Activated CD4-positive, alpha-beta T cell treated with anti-CD3 and anti-CD28 coated beads, Interleukin-2, amount 10 ng/mL, durations not matched to agents 7 days and 5 days (primary cell): ENCODE data around the gene FANCG. TPM values are rescaled to one million over a fixed set of nuclear protein-coding genes. Genes with fewer than 3 reads are reported as not detected.

ENCODE experiments used
- CTCF ChIA-PET: fragments of 350-600 bp; sonication (Branson Sonifier 250); formaldehyde crosslinking; loops from one replicate; lab custom pipeline; 2021; ENCODE audit warnings: antibody characterized with exemption; lab: Charles Lee
- POLR2A ChIA-PET: fragments of 350-600 bp; sonication (Branson Sonifier 250); formaldehyde crosslinking; loops from one replicate; lab custom pipeline; 2021; ENCODE audit warnings: antibody characterized with exemption; lab: Charles Lee
- DNase-seq: peaks from one replicate; pipeline ENCODE4 v3.0.0-alpha.2; 2020
- H3K27ac Mint-ChIP-seq: one replicate; pipeline ENCODE4 v1.8.0; 2021; ENCODE audit warnings: mild to moderate bottlenecking, moderate library complexity, mixed read lengths
- H3K27me3 Mint-ChIP-seq: one replicate; pipeline ENCODE4 v1.8.0; 2021; ENCODE audit warnings: mixed read lengths
- H3K36me3 Mint-ChIP-seq: one replicate; pipeline ENCODE4 v1.8.0; 2021; ENCODE audit warnings: low read depth, mixed read lengths
- H3K4me1 Mint-ChIP-seq: one replicate; pipeline ENCODE4 v1.8.0; 2021; ENCODE audit warnings: mixed read lengths
- H3K4me3 Mint-ChIP-seq: one replicate; pipeline ENCODE4 v1.8.0; 2021; ENCODE audit warnings: mild to moderate bottlenecking, moderate library complexity, mixed read lengths
- H3K9me3 Mint-ChIP-seq: one replicate; pipeline ENCODE4 v1.8.0; 2021; ENCODE audit warnings: mixed read lengths
- total RNA-seq, 2 experiments: library from RNA; stranded (reverse); gene quantifications; one replicate each; pipeline ENCODE4 v1.2.3, GENCODE V29; 2021

Gene FANCG
- total RNA-seq, 2 experiments from 2014 or later: 117 to 123 TPM

DNA sequence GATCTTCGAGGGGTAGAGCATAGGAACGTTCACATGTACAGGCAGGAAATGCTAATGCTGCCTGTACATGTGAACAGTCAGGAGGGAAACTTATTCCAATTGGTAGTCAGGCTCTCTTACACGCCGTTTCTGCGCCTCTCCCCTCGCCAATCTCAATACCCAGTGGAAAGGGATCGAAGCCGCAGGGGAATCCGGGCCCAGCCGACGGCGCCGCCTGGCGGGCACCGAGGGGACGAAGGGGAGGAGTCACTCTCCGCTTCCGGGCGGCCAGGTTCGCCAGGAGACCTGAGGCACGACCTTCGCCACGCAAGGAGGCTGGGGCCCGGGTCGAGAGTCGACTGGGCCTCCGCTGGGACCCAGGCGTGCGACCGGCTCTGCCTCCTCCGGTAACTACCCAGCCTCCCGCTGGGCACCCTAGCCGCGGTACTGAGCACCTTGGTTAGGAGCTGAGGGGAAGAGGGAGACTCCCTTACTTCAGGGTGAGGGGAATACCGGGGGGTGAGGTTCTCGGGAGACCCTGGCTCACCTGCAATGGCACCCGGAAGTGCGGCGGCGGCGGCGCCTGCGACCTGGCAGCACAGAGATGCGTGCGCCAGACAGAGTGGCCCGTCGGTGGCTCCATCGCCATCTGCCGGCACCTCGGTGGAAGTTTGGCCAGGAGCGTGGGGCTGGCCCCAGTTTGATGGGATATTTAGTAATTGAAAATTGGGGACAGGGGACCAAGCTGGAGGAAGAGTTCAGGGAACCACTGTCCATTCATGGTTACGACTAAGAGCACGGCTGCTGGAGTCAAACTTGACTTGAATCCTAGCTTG lies 16.5 kb upstream of the FANCG start, which contains the start of gene PIGO:
Gene PIGO (minus strand): TSS at position 557 of the 815 bp plus-strand sequence. CDS start 1,026 bp downstream, outside the sequence.
- H3K36me3 Mint-ChIP-seq: peaks cover 33% of the 10 kb centered on the region
- peak within 1 kb of the TSS; percentile 92 for H3K27ac Mint-ChIP-seq
- peak; percentile 91 for DNase-seq
- POLR2A ChIA-PET: interaction anchor here (0.8 kb wide), 1 partner anchor 196 kb away, joined by 3 read pairs; no protein-coding TSS in a partner anchor
- CTCF ChIA-PET: interaction anchor here (0.6 to 7.6 kb wide), 14 partner anchors 9 to 1941 kb away, joined by 3 to 95 read pairs (median 5); partner anchors contain the start of genes ATOSB, FANCG and VCP
- peak within 1 kb of the TSS; percentile 87 for H3K4me3 Mint-ChIP-seq
- H3K9me3 Mint-ChIP-seq: no peaks in the 10 kb centered on the region
- H3K27me3 Mint-ChIP-seq: no peaks in the 10 kb centered on the region
- H3K4me1 Mint-ChIP-seq: peaks cover 53% of the 10 kb centered on the region

DNA sequence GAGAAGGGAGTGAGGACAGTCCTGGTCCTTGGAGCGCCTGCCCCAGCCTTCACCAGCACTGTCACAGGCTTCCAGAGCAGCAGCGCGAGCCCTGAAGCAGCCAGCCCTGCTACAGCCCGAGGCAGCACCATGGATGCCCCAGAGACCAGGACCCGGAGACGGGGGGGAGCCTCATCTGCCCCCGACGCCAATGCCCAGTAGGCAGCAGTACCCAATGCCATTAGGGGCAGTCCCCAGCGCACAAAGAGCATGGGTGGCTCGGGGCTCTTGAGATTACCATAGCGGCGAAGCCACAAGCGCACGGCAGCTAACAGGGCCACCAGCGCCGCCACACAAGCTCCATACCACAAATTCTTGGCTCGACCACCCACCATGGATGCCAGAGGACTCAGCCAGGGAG lies 11.8 kb upstream of the FANCG start:
- H3K9me3 Mint-ChIP-seq: no peaks in the 10 kb centered on the region
- no peak overlapping the region for H3K4me3 Mint-ChIP-seq
- peaks cover 36% of the 10 kb centered on the region for H3K36me3 Mint-ChIP-seq
- no peak overlapping the region for H3K27ac Mint-ChIP-seq
- POLR2A ChIA-PET: no interaction called here
- H3K27me3 Mint-ChIP-seq: no peaks in the 10 kb centered on the region
- H3K4me1 Mint-ChIP-seq: peaks cover 24% of the 10 kb centered on the region
- CTCF ChIA-PET: interaction anchor here (7.6 kb wide), 1 partner anchor 12 kb away, joined by 95 read pairs; the partner anchor contains the start of gene FANCG
- no peak for DNase-seq

DNA sequence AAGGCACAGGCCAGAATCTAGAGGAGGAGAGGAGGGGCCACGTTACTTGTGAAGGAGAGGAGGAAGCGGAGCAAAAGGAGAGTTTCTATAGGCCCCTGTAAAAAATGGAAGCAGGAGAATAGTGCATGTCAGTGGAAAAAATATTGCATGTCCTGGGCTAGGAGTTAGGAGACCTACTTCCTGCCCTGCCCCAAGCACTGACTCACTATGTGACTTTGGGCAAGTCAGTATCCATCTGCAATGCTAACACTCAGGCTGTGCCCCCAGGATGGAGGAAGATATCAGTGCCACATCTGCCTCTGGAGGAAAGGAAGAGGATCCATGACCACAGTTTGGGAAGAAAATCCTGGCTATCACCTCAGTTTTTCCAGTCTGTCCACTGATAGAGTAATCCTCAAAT lies 9.7 kb upstream of the FANCG start:
- H3K27me3 Mint-ChIP-seq: no peaks in the 10 kb centered on the region
- no peak overlapping the region for H3K4me3 Mint-ChIP-seq
- CTCF ChIA-PET: no interaction called here
- H3K9me3 Mint-ChIP-seq: no peaks in the 10 kb centered on the region
- H3K36me3 Mint-ChIP-seq: peaks cover 38% of the 10 kb centered on the region
- peaks cover 7% of the 10 kb centered on the region for H3K4me1 Mint-ChIP-seq
- DNase-seq: no peak
- POLR2A ChIA-PET: no interaction called here
- no peak overlapping the region for H3K27ac Mint-ChIP-seq

DNA sequence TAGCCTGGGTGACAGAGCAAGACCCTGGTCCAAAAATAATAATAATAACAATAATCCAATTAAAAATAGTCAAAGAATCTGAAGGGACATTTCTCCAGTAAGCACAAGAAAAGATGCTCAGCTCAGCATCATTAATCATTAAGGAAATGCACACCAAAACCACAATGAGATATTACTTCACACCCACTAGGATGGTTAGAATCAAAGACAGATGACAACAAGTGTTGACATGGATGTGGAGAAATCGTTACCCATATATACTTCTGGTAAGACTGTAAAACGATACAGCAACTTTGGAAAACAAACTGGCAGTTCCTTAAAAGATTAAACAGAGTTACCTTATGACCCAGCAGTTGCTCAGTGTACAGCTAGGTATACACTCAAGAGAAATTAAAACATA lies 5.3 kb upstream of the FANCG start:
- Mint-ChIP-seq H3K4me1 (peaks cover 3% of the 10 kb centered on the region), H3K9me3 (no peaks in the 10 kb centered on the region), H3K4me3 (no peak overlapping the region), H3K27ac (no peak overlapping the region), H3K36me3 (peaks cover 23% of the 10 kb centered on the region), H3K27me3 (no peaks in the 10 kb centered on the region)
- CTCF ChIA-PET: interaction anchor here (2.4 kb wide), 1 partner anchor 185 kb away, joined by 6 read pairs; no protein-coding TSS in a partner anchor
- DNase-seq: no peak
- POLR2A ChIA-PET: no interaction called here

DNA sequence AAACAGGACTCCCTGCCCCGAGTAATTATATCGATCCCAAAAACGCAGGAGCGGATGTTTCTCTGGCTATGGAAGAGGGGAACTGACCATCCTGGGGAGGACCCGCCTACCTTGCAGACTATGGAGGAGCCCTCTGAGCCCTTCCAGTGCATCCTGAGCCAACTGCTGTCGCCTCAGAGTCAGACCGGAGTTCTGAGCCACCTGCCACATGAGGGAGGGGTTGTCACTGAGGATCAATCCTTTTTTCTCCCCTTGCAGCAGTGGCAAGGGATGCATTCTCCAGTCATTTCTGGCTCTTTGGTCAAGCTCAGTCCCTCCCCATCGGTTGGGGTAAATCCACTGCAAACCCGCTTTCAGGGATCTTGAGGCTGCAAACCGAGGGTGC lies 709 bp downstream of the FANCG start:
- Mint-ChIP-seq H3K36me3 (peaks cover 36% of the 10 kb centered on the region), H3K4me3 (peak overlapping the region; percentile 97), H3K4me1 (peaks cover 40% of the 10 kb centered on the region), H3K27ac (peak overlapping the region; percentile 99), H3K9me3 (no peaks in the 10 kb centered on the region), H3K27me3 (no peaks in the 10 kb centered on the region)
- ChIA-PET CTCF (interaction anchor here (0.9 to 8.1 kb wide), 6 partner anchors 12 to 27 kb away, joined by 3 to 95 read pairs (median 6); partner anchors contain the start of genes PIGO and STOML2), POLR2A (no interaction called here)
- DNase-seq: peak; percentile 26

DNA sequence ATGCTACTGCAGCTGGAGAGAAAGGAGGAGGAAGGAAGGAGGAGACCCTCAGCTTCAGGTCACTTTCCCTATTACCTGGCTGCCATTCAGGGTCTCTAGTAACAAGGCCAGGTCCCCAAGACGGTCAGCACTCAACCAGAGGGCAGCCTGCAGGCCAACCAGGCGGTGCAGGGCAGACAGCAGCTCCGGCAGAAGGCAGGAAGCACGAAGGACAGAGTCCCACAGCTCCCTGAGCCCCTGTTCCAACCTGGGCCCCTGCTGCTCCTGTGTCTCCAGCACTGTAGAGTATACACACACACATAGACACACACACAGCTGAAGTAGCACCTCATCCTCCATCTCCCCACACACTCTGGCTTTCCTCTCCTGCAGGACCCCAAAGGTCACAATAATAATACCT lies 1.7 kb downstream of the FANCG start:
- Mint-ChIP-seq H3K9me3 (no peaks in the 10 kb centered on the region), H3K4me1 (peaks cover 46% of the 10 kb centered on the region), H3K27me3 (no peaks in the 10 kb centered on the region), H3K4me3 (peak overlapping the region; percentile 97), H3K36me3 (peaks cover 42% of the 10 kb centered on the region), H3K27ac (peak overlapping the region; percentile 99)
- no peak for DNase-seq
- ChIA-PET POLR2A (no interaction called here), CTCF (interaction anchor here (0.7 to 8.1 kb wide), 7 partner anchors 11 to 93 kb away, joined by 3 to 95 read pairs (median 3); partner anchors contain the start of genes ATOSB, PIGO and STOML2)

DNA sequence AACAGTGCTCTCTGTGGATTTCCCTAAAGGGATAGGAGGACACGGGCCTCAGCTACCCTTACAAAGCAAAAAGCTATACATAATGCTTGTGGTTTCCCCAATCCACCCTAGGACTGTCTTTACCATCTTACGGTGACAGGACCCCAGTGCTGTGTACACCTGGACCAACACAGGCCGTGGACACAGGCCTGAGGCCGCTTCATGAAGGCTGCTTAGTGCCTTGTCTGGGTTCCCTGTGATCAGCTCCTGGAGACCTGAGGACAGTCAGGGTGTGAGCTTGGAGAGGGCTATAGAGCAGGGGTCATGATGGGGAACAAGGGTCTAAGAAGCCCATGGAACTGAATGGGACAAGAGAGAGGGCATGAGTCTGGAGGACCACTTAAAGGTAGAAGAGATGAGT lies 2.9 kb downstream of the FANCG start:
- Mint-ChIP-seq H3K9me3 (no peaks in the 10 kb centered on the region), H3K4me3 (peak overlapping the region; percentile 97)

DNA sequence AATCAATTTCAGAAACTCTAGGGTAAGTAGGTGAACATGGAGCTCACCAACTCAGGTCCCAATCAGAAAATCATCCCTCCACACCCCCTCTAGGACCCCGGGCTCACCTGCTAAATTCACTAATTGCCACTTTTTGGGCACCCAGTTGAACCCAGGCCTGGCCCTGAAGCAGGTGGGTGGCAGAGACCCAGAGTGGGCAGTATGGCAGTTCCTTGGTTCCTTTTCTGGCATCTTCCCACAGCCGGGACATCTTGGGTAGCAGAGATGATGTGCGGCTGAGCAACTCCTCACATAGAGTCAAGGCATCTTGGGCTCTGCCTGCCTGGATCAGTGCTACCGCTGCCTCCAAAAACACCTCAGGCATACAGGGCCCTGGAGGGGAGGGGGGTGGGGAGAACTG lies 4.4 kb downstream of the FANCG start:
- Mint-ChIP-seq H3K9me3 (no peaks in the 10 kb centered on the region), H3K4me3 (no peak overlapping the region), H3K4me1 (peaks cover 58% of the 10 kb centered on the region), H3K27ac (no peak overlapping the region), H3K27me3 (no peaks in the 10 kb centered on the region), H3K36me3 (peaks cover 53% of the 10 kb centered on the region)
- DNase-seq: no peak
- CTCF ChIA-PET: no interaction called here
- POLR2A ChIA-PET: no interaction called here

More for the DNA sequence above, 2.9 kb downstream of the FANCG start:
- CTCF ChIA-PET: interaction anchor here (1.2 to 8.1 kb wide), 5 partner anchors 18 to 527 kb away, joined by 3 to 95 read pairs (median 4); partner anchors contain the start of genes ATOSB, PIGO and STOML2
- peaks cover 42% of the 10 kb centered on the region for H3K36me3 Mint-ChIP-seq
- no peak overlapping the region for H3K27ac Mint-ChIP-seq
- DNase-seq: no peak
- POLR2A ChIA-PET: interaction anchor here (0.5 kb wide), 1 partner anchor 1032 kb away, joined by 3 read pairs; no protein-coding TSS in a partner anchor
- no peaks in the 10 kb centered on the region for H3K27me3 Mint-ChIP-seq
- H3K4me1 Mint-ChIP-seq: peaks cover 51% of the 10 kb centered on the region

DNA sequence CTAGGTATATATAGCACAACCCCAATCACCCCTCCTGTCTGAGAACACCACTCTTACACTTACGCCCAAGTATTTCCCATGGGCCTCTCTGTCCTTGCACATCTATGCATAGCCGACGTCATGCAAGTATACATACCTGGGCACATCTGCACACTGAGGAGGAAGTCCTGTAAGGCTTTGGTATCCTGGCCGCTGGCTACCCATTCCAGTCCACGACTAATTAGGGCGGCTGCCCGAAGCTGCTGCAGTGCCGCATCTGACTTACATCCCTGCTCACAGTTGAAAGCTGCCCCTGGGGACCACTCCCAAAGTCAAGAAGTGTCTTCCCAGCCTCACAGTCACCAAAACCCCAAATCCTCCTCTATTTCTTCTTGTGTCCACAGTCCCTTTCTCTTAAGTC lies 5.0 kb downstream of the FANCG start:
- H3K4me1 Mint-ChIP-seq: peaks cover 59% of the 10 kb centered on the region
- H3K27ac Mint-ChIP-seq: no peak overlapping the region
- no peaks in the 10 kb centered on the region for H3K9me3 Mint-ChIP-seq
- DNase-seq: no peak
- ChIA-PET POLR2A (no interaction called here), CTCF (no interaction called here)
- H3K4me3 Mint-ChIP-seq: no peak overlapping the region
- H3K36me3 Mint-ChIP-seq: peaks cover 57% of the 10 kb centered on the region
- H3K27me3 Mint-ChIP-seq: no peaks in the 10 kb centered on the region

DNA sequence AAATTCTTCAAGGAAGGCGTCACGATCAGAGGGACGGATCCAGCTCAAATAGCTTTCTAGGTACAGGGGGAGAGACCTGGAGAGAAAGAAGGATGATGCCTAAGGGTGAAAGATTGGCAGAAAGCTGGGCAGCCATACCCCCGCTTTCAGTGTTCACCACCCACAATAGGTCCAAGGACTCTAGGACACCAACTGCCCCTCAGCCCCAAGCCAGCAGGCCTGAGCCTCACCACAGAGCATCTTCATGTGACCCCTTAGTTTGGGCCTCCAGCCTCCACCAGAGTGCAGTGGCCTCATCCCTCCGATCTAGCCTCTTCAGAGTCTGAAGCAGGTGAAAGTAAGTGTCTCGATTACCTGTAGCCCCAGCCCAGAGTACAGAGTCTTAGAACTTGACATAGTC lies 5.6 kb downstream of the FANCG start:
- peaks cover 65% of the 10 kb centered on the region for H3K4me1 Mint-ChIP-seq
- CTCF ChIA-PET: no interaction called here

DNA sequence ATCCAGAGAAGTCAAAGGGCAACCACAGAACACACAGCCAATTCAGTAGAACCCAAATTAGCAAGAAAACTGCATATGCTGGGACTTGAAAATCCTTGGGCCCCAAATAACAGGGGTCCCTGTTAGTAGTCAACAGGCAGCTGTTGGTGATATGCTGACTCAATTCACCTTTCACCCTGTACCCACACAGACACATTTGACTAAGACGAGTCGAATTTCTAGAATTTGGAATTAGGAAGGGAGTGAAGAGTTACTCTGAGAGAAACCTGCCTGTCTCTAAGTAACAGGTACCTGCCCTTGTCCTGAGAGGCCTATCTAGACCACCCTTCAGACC lies 6.5 kb downstream of the FANCG start:
- POLR2A ChIA-PET: no interaction called here
- H3K4me3 Mint-ChIP-seq: peak overlapping the region; percentile 94
- DNase-seq: no peak
- H3K27ac Mint-ChIP-seq: peak overlapping the region; percentile 87
- peaks cover 66% of the 10 kb centered on the region for H3K4me1 Mint-ChIP-seq
- H3K36me3 Mint-ChIP-seq: peaks cover 59% of the 10 kb centered on the region
- H3K27me3 Mint-ChIP-seq: no peaks in the 10 kb centered on the region
- H3K9me3 Mint-ChIP-seq: no peaks in the 10 kb centered on the region
- CTCF ChIA-PET: interaction anchor here (2.5 to 2.8 kb wide), 2 partner anchors 21 to 23 kb away, joined by 15 to 17 read pairs; partner anchors contain the start of gene PIGO

More for the DNA sequence above, 5.6 kb downstream of the FANCG start:
- H3K36me3 Mint-ChIP-seq: peaks cover 61% of the 10 kb centered on the region
- H3K9me3 Mint-ChIP-seq: no peaks in the 10 kb centered on the region
- H3K27me3 Mint-ChIP-seq: no peaks in the 10 kb centered on the region
- H3K27ac Mint-ChIP-seq: no peak overlapping the region
- H3K4me3 Mint-ChIP-seq: no peak overlapping the region
- POLR2A ChIA-PET: no interaction called here
- DNase-seq: no peak

DNA sequence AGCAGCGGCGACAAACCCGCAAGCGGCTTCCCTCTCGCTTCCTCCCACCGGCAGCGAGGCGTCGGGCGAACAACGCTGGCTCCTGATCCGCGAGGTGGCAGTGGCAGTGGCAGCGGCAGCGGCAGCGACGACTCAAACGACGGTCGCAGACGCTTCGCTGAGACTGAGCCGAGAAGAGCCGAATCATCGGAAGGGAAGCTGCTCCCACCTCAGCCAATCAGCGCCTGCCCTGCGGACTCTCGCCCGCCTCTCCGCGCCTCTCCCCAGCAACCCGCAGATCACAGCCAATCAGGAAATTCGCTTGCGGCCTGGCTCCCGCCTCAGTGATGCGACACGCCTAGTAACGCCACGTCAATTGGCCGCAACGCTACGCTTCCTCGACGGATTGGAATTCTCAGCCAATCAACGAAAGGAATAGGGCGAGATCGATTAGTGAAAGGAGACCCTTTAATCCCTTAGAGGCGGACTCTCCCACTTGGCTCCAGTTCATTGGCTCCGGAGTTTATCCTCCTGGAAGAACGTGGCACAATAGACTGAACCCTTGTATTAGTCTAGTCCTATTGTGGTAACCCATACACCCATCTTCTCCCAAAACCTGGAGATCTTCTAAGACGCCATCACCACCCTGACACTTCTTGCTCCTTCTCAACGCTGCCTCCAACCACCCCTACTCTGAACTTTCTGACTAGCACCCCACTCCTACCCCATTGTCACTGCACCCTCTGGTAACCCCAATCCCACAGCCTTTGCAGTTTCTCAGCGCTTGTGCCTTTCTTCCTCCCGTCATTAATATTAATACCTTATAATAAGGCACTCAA lies 7.1 kb downstream of the FANCG start, which contains the start of gene VCP:
Gene VCP (minus strand): TSS at position 165 of the 818 bp plus-strand sequence. CDS start 272 bp downstream, outside the sequence.
- DNase-seq: peak; percentile 99
- H3K4me1 Mint-ChIP-seq: peaks cover 66% of the 10 kb centered on the region
- no peaks in the 10 kb centered on the region for H3K9me3 Mint-ChIP-seq
- H3K36me3 Mint-ChIP-seq: peaks cover 61% of the 10 kb centered on the region
- no peaks in the 10 kb centered on the region for H3K27me3 Mint-ChIP-seq
- H3K4me3 Mint-ChIP-seq: peak within 1 kb of the TSS; percentile 94
- CTCF ChIA-PET: interaction anchor here (0.5 to 2.8 kb wide), 7 partner anchors 7 to 88 kb away, joined by 3 to 17 read pairs (median 7); partner anchors contain the start of genes FANCG and PIGO
- H3K27ac Mint-ChIP-seq: peak within 1 kb of the TSS; percentile 87
- POLR2A ChIA-PET: interaction anchor here (0.6 to 1.0 kb wide), 2 partner anchors 10 to 411 kb away, joined by 6 read pairs; no protein-coding TSS in a partner anchor
